ENCODE measurements around the gene POLR1D.

The POLR1D gene

DNA sequence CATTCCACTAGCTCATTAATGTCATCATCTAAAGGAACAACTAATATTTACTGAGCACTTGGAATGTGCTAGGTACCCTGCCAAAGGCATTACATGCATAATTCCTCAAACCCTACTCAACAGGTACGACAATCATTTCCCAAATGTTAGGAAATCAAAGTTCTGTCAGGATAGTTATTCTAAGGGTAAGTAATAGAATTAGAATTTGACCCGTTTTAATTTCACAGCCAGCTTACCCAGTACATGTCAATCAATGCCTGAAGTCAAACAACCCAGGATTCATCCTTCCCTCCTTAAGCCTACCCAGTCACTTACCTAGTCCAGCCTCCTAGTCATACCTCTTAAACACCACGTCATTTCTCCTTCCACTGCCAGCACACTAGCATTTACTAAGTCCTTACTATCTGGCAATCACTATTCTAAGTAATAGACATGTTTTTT lies 3.8 kb upstream of the POLR1D start:
- no peak for DNase-seq (ENCODE audit: low read depth, low spot score)
- no peaks in the 10 kb centered on the region for H3K27me3 ChIP-seq (ENCODE audit: control insufficient read depth, insufficient read depth, low read length)
- WGBS (ENCODE audit: insufficient coverage, insufficient read length): no CpG with 5 or more reads among the region's 3 CpGs
- H3K4me3 ChIP-seq (ENCODE audit: low read length): no peak overlapping the region
- H3K27ac ChIP-seq (ENCODE audit: low read length): no peak overlapping the region
- no peaks in the 10 kb centered on the region; the same call in 1 of the 2 replicates for H3K36me3 ChIP-seq (ENCODE audit: control insufficient read depth, insufficient read depth, low read length)
- H3K9me3 ChIP-seq (ENCODE audit: control insufficient read depth, insufficient read depth, low read length): no peaks in the 10 kb centered on the region
- 0 out of 2 replicates have a peak, but pooled peaks cover 2% of the 10 kb centered on the region for H3K4me1 ChIP-seq (ENCODE audit: control insufficient read depth, insufficient read depth, low read length)

GRCh38 chr13:27619093-27619727 lies 2.5 kb upstream of the POLR1D start:
- Histone ChIP-seq H3K4me3 (ENCODE audit: low read length) (peak overlapping the region; percentile 98; the same call in 1 of the 2 replicates), H3K27me3 (ENCODE audit: control insufficient read depth, insufficient read depth, low read length) (no peaks in the 10 kb centered on the region), H3K36me3 (ENCODE audit: control insufficient read depth, insufficient read depth, low read length) (no peaks in the 10 kb centered on the region; the same call in 1 of the 2 replicates), H3K27ac (ENCODE audit: low read length) (no peak overlapping the region), H3K4me1 (ENCODE audit: control insufficient read depth, insufficient read depth, low read length) (peaks cover under 1% of the 10 kb centered on the region; the same call in 1 of the 2 replicates), H3K9me3 (ENCODE audit: control insufficient read depth, insufficient read depth, low read length) (no peaks in the 10 kb centered on the region)
- DNase-seq (ENCODE audit: low read depth, low spot score): no peak
- no CpG with 5 or more reads among the region's 10 CpGs for WGBS (ENCODE audit: insufficient coverage, insufficient read length)

DNA sequence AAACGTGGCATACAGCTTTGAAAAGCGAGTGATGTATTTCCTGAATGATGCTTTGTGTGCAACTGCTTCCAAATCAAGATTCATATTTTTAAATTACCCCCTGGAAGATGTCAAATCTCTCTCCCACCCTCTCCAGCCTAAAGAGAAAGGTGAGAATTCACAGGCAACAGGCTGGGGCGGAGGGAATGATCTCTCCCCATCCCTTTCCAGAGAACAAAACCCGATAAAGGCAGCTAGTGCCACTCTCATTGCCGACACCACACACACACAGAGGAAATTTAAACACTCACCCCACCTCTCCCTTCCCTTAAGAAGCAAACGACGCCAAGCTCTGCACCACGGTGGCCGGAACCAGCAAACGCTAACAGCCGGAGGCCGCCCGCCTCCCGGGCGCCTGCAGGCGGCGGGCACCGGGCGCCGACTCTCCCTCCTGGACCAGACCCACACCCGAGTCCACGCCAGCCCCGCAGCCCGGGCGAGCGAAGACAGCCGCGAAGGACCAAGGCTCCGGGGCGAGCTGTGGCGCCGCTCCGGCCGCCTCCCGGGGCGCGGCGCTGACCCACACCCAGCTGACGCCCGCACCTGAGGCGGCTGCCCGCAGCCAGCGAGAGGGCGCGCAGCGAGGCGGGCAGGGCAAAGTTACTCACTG lies 1.8 kb upstream of the POLR1D start:
- Histone ChIP-seq H3K9me3 (ENCODE audit: control insufficient read depth, insufficient read depth, low read length) (no peaks in the 10 kb centered on the region), H3K27ac (ENCODE audit: low read length) (no peak overlapping the region), H3K36me3 (ENCODE audit: control insufficient read depth, insufficient read depth, low read length) (no peaks in the 10 kb centered on the region; the same call in 1 of the 2 replicates), H3K27me3 (ENCODE audit: control insufficient read depth, insufficient read depth, low read length) (no peaks in the 10 kb centered on the region), H3K4me1 (ENCODE audit: control insufficient read depth, insufficient read depth, low read length) (no peaks in the 10 kb centered on the region; the same call in 1 of the 2 replicates), H3K4me3 (ENCODE audit: low read length) (peak overlapping the region; percentile 98)
- WGBS (ENCODE audit: insufficient coverage, insufficient read length): no CpG with 5 or more reads among the region's 47 CpGs
- no peak for DNase-seq (ENCODE audit: low read depth, low spot score)

DNA sequence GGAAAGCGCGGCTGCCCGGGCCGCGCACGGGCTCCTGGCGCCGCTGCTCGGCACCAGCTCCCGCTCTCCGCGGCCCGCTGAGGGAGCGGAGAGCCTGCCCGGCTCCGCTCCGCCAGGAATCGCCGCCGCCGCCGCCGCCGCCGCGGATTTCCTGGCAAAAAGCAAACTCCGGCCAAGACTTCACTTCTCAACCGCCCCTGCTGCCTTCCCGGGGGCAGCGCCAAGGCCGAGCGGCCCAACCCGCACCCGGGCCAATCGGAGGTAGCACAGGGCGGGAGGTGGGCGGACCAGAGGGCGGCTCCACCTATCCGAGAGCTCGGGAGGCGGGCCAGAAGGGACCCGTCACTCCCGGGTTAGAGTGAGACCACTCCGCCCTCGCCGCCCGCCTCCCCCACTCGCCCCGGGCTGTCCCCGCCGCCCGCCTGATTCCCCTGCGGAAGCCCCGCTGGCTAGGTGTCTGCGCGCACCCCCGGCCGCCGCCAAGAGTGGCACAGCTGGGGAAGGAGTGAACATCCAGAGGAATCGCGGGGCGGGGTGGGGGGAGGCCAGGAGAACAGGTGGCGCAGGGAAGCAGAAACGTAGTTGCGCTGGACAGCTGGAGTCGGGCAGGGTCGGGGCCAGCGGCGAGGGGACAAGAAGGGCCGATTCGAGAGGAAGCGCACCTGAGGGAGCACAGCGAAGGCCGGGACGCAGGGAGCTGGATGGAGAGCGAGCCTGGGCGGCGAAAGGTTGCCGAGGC lies 1.1 kb upstream of the POLR1D start, which contains the start of gene LNX2:
LNX2 (minus strand) TSS at position 153 of the 739 bp plus-strand sequence. CDS start 38,826 bp downstream, outside the sequence.
- peak; percentile 83 for DNase-seq (ENCODE audit: low read depth, low spot score)
- no peak within 1 kb of the TSS for H3K27ac ChIP-seq (ENCODE audit: low read length)
- H3K9me3 ChIP-seq (ENCODE audit: control insufficient read depth, insufficient read depth, low read length): no peaks in the 10 kb centered on the region
- no peaks in the 10 kb centered on the region; the same call in 1 of the 2 replicates for H3K4me1 ChIP-seq (ENCODE audit: control insufficient read depth, insufficient read depth, low read length)
- WGBS (ENCODE audit: insufficient coverage, insufficient read length): no CpG with 5 or more reads among the region's 79 CpGs
- H3K27me3 ChIP-seq (ENCODE audit: control insufficient read depth, insufficient read depth, low read length): no peaks in the 10 kb centered on the region
- no peaks in the 10 kb centered on the region; the same call in 1 of the 2 replicates for H3K36me3 ChIP-seq (ENCODE audit: control insufficient read depth, insufficient read depth, low read length)
- peak within 1 kb of the TSS; percentile 98 for H3K4me3 ChIP-seq (ENCODE audit: low read length)

GRCh38 chr13:27621116-27621365 lies 651 bp upstream of the POLR1D start:
- Histone ChIP-seq H3K4me1 (ENCODE audit: control insufficient read depth, insufficient read depth, low read length) (no peaks in the 10 kb centered on the region; the same call in 1 of the 2 replicates), H3K9me3 (ENCODE audit: control insufficient read depth, insufficient read depth, low read length) (no peaks in the 10 kb centered on the region), H3K27ac (ENCODE audit: low read length) (no peak overlapping the region), H3K27me3 (ENCODE audit: control insufficient read depth, insufficient read depth, low read length) (no peaks in the 10 kb centered on the region), H3K4me3 (ENCODE audit: low read length) (peak overlapping the region; percentile 92), H3K36me3 (ENCODE audit: control insufficient read depth, insufficient read depth, low read length) (no peaks in the 10 kb centered on the region; the same call in 1 of the 2 replicates)
- no peak for DNase-seq (ENCODE audit: low read depth, low spot score)
- WGBS (ENCODE audit: insufficient coverage, insufficient read length): no CpG with 5 or more reads among the region's 8 CpGs

DNA sequence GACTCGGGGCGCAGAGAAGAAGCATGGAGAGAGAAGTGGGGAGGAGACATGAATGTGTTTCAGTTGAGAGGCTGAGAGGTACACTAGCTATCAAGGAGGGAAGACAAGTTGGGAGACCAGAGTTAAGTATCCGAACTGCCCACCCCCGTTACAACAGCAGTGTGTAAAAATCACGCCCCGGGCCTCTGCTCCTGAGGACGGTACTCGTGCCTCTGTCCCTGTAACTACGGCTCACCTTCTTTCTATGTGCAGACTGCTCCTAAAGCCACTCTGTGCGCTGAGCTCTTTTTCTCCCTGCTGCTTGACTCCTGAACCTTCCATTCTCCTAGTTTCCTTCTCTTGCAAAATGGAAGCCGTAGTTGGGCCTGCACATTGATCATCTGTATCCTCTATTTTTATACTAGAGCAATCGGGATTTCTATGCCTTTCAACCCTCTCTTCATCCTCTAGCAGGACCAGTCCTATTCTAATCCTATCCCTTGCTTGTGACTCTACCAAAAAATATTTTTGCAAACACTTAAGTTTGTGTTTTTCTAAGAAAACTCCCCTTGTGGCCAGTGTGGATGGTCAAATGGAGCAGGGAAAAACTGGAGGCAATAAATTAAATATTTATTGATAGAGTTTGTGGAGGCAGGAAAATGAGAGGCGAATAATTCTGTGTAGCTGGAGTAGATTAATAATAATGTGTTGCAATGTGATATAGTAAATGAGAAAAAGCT lies 569 bp downstream of the POLR1D start:
- no peak for DNase-seq (ENCODE audit: low read depth, low spot score)
- no peak overlapping the region for H3K27ac ChIP-seq (ENCODE audit: low read length)
- H3K4me1 ChIP-seq (ENCODE audit: control insufficient read depth, insufficient read depth, low read length): no peaks in the 10 kb centered on the region; the same call in 1 of the 2 replicates
- 100% methylated on average over 1 of the region's 13 CpGs for WGBS (ENCODE audit: insufficient coverage, insufficient read length)
- H3K36me3 ChIP-seq (ENCODE audit: control insufficient read depth, insufficient read depth, low read length): no peaks in the 10 kb centered on the region; the same call in 1 of the 2 replicates
- no peaks in the 10 kb centered on the region for H3K9me3 ChIP-seq (ENCODE audit: control insufficient read depth, insufficient read depth, low read length)
- H3K4me3 ChIP-seq (ENCODE audit: low read length): peak overlapping the region; percentile 92
- H3K27me3 ChIP-seq (ENCODE audit: control insufficient read depth, insufficient read depth, low read length): no peaks in the 10 kb centered on the region

DNA sequence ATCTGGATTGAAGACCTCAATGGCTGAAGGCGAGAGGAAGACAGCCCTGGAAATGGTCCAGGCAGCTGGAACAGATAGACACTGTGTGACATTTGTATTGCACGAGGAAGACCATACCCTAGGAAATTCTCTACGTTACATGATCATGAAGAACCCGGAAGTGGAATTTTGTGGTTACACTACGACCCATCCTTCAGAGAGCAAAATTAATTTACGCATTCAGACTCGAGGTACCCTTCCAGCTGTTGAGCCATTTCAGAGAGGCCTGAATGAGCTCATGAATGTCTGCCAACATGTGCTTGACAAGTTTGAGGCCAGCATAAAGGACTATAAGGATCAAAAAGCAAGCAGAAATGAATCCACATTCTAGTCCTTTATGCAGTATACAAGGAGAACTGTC lies 1.2 kb downstream of the POLR1D start:
- Histone ChIP-seq H3K4me3 (ENCODE audit: low read length) (no peak overlapping the region), H3K27ac (ENCODE audit: low read length) (no peak overlapping the region), H3K4me1 (ENCODE audit: control insufficient read depth, insufficient read depth, low read length) (no peaks in the 10 kb centered on the region; the same call in 1 of the 2 replicates), H3K9me3 (ENCODE audit: control insufficient read depth, insufficient read depth, low read length) (no peaks in the 10 kb centered on the region), H3K36me3 (ENCODE audit: control insufficient read depth, insufficient read depth, low read length) (no peaks in the 10 kb centered on the region; the same call in 1 of the 2 replicates), H3K27me3 (ENCODE audit: control insufficient read depth, insufficient read depth, low read length) (no peaks in the 10 kb centered on the region)
- WGBS (ENCODE audit: insufficient coverage, insufficient read length): no CpG with 5 or more reads among the region's 7 CpGs
- DNase-seq (ENCODE audit: low read depth, low spot score): no peak

GRCh38 chr13:27624071-27624470 lies 2.4 kb downstream of the POLR1D start:
- Histone ChIP-seq H3K9me3 (ENCODE audit: control insufficient read depth, insufficient read depth, low read length) (no peaks in the 10 kb centered on the region), H3K36me3 (ENCODE audit: control insufficient read depth, insufficient read depth, low read length) (no peaks in the 10 kb centered on the region; the same call in 1 of the 2 replicates), H3K27ac (ENCODE audit: low read length) (no peak overlapping the region), H3K4me1 (ENCODE audit: control insufficient read depth, insufficient read depth, low read length) (no peaks in the 10 kb centered on the region; the same call in 1 of the 2 replicates), H3K4me3 (ENCODE audit: low read length) (no peak overlapping the region), H3K27me3 (ENCODE audit: control insufficient read depth, insufficient read depth, low read length) (no peaks in the 10 kb centered on the region)
- WGBS (ENCODE audit: insufficient coverage, insufficient read length): no CpG with 5 or more reads among the region's 3 CpGs
- DNase-seq (ENCODE audit: low read depth, low spot score): no peak

DNA sequence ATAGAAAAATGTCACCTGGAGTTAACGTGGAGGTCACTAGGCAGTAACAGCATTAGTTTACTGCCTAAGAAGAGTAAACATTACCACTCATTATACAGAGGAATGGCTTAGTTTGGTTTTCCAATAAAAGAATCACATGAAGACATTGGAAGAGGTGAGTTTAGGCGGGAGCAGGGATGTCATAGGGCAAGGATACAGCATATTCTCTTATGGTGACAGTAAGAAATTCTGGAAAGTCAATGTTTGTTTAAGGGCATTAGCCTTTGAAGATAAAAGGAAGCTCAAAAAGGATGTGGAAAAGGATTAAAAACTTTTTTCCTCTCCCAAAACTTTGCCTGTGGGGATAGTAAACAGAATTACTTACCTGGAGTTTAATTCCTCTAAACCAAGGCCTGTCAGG lies 4.1 kb downstream of the POLR1D start:
- no peaks in the 10 kb centered on the region for H3K36me3 ChIP-seq (ENCODE audit: control insufficient read depth, insufficient read depth, low read length)
- no peaks in the 10 kb centered on the region for H3K27me3 ChIP-seq (ENCODE audit: control insufficient read depth, insufficient read depth, low read length)
- H3K4me3 ChIP-seq (ENCODE audit: low read length): no peak overlapping the region
- no peaks in the 10 kb centered on the region for H3K9me3 ChIP-seq (ENCODE audit: control insufficient read depth, insufficient read depth, low read length)
- no peaks in the 10 kb centered on the region; the same call in 1 of the 2 replicates for H3K4me1 ChIP-seq (ENCODE audit: control insufficient read depth, insufficient read depth, low read length)
- no CpG with 5 or more reads among the region's 2 CpGs for WGBS (ENCODE audit: insufficient coverage, insufficient read length)
- DNase-seq (ENCODE audit: low read depth, low spot score): no peak
- no peak overlapping the region for H3K27ac ChIP-seq (ENCODE audit: low read length)

DNA sequence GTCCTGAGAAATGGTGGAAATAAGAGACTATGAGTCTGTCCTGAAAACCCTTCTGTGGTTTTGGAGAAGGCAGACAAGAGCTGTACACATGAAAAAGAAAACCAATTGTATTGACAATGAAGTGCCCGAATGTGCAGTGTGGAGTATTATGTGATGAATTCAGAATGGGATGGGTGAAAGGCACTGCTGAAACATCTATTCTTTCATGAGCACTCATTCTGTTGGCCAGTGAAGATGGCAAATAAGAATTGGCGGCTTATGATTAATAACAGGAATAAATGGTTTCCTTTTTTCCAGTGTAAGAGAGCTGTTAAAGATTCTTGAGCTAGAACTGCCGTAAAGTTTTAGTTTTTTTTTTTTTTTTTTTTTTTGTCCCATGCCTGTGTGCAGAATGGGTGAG lies 5.7 kb downstream of the POLR1D start:
- Histone ChIP-seq H3K36me3 (ENCODE audit: control insufficient read depth, insufficient read depth, low read length) (no peaks in the 10 kb centered on the region), H3K4me1 (ENCODE audit: control insufficient read depth, insufficient read depth, low read length) (no peaks in the 10 kb centered on the region; the same call in 1 of the 2 replicates), H3K4me3 (ENCODE audit: low read length) (no peak overlapping the region), H3K9me3 (ENCODE audit: control insufficient read depth, insufficient read depth, low read length) (no peaks in the 10 kb centered on the region), H3K27ac (ENCODE audit: low read length) (no peak overlapping the region), H3K27me3 (ENCODE audit: control insufficient read depth, insufficient read depth, low read length) (no peaks in the 10 kb centered on the region)
- WGBS (ENCODE audit: insufficient coverage, insufficient read length): no CpG with 5 or more reads among the region's 3 CpGs
- no peak for DNase-seq (ENCODE audit: low read depth, low spot score)

Measured in iPS DF 6.9 (cell line).